SKM-1 treated with dmso at 0.1 percent for 144 hours (cell line): Measurements from ENCODE around the gene ALAS1.

Experiments used
- DNase-seq: peaks from one replicate; lab custom pipeline; 2025; ENCODE audit not compliant: unreplicated experiment; lab: John Stamatoyannopoulos, UW

Gene ALAS1

GRCh38 chr3:52233968-52234367, 36.0 kb downstream of the ALAS1 start:
- DNase-seq: no peak

- no peak for DNase-seq
These were observed 36.8 kb downstream of the ALAS1 start for GRCh38 chr3:52234516-52235447.

- no peak for DNase-seq
These were observed 38.5 kb downstream of the ALAS1 start for GRCh38 chr3:52236424-52236886.

- no peak for DNase-seq
These were observed 39.2 kb downstream of the ALAS1 start for GRCh38 chr3:52237006-52237656.

- peak; percentile 63 for DNase-seq
These were observed 39.8 kb downstream of the ALAS1 start for GRCh38 chr3:52237657-52238172.

- no peak for DNase-seq
These were observed 40.3 kb downstream of the ALAS1 start for GRCh38 chr3:52238193-52238760.

GRCh38 chr3:52238761-52239701, 41.1 kb downstream of the ALAS1 start, which contains the start of gene TWF2:
Gene TWF2 (minus strand): TSS chr3:52239158. CDS start chr3:52239016, 142 bp downstream.
- DNase-seq: peak; percentile 63

GRCh38 chr3:52240059-52240885, 42.3 kb downstream of the ALAS1 start:
- DNase-seq: peak; percentile 26

GRCh38 chr3:52240886-52241370, 43.0 kb downstream of the ALAS1 start:
- no peak for DNase-seq

GRCh38 chr3:52242039-52242438, 44.1 kb downstream of the ALAS1 start:
- no peak for DNase-seq

GRCh38 chr3:52243791-52244628, 46.0 kb downstream of the ALAS1 start:
- peak; percentile 97 for DNase-seq

GRCh38 chr3:52245322-52246263, 47.6 kb downstream of the ALAS1 start, which contains the start of gene PPM1M:
Gene PPM1M (plus strand): TSS chr3:52245759. CDS start chr3:52245825, 66 bp downstream.
- no peak for DNase-seq

- DNase-seq: no peak
These were observed 48.3 kb downstream of the ALAS1 start for GRCh38 chr3:52246264-52246620.

GRCh38 chr3:52246728-52247408, 48.9 kb downstream of the ALAS1 start:
- peak; percentile 58 for DNase-seq

- DNase-seq: no peak
These were observed 49.6 kb downstream of the ALAS1 start for GRCh38 chr3:52247409-52248164.

GRCh38 chr3:52248165-52248541, 50.2 kb downstream of the ALAS1 start:
- no peak for DNase-seq
